G401.6 (cell line): ENCODE data around the gene CDH26.
"Not testable (repeated sequence)": the region's sequence is repeated elsewhere in the genome, so short reads cannot be mapped to it uniquely, and the experiment has no call there.

ENCODE experiments used
- FAIRE-seq: peaks from 2 replicates; lab custom pipeline; 2012; peaks lifted over from hg19 to GRCh38; lab: Jason Lieb, UNC

CDH26 gene

DNA sequence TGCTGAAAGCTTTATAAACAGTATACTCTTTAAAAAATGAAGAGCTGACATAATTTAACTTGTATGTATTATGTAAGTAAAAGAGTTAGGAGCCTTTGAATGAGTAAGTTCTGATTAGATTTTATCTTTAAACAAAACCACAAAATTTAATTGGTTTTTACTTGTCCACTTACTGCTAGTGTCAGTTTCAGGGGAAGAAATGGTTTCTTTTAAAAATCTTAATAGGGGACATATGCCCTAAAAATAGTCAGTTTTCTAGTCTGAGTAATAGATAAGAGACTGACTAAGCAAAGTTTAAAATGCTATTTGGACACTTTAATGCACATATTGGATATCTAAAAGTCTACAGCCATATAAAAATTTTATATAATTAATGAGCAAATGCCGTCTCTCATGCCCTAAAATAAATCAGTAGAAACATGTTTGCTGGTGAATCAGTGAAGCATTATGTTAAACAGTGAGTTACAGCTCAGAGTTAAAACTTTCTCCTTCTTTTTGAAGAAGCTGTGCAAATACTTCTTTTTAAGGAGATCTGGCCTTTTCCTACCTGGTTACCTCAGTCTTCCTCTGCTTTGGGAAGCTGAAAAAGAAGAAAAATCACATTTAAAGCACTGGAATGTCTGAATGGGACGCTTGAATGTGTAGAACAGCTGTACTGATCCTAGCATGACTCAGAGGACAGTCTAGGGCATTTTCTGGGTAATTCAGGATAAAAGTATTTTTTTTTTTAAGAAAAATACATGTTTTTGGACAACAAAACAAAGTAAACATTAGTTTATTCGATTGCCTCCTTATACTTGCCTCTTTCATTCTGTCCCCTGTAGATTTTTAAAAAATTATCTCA lies 55.3 kb downstream of the CDH26 start:
- no peak for FAIRE-seq

DNA sequence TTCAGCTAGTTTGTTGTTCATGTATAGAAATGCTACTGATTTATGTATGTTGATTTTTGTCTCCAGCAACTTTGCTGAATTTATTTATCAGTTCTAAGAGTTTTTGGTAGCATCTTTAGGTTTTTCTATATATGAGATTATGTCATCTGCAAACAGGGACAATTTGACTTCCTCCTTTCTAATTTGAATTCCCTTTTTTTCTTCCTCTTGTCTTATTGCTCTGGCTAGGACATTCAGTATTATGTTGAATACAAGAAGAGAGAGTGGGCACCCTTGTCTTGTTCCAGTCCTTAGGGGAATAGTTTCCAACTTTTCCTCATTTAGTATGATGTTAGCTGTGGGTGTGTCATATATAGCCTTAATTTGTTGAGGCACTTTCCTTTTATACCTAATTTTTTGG lies 58.2 kb downstream of the CDH26 start:
- FAIRE-seq, result no peak

DNA sequence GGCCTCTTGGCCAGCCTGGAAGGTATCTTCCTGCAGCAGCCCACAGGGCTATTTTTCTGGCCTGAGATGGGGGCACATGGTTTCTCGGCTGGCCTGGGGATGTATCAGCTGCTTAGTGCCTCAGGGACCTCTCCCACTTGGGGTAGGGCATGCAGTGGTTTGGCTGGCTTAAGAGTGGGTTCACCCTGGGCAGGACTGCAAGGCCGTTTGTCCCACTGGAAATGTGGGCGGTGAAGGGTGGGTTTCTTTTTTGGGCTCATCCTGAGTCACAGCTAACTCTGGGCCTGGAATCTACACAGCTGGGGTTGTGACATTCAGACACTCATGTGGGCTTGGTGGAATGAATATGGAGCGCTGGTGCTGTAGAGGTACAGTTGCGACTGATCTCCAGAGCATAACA lies 62.0 kb downstream of the CDH26 start:
- no peak for FAIRE-seq

DNA sequence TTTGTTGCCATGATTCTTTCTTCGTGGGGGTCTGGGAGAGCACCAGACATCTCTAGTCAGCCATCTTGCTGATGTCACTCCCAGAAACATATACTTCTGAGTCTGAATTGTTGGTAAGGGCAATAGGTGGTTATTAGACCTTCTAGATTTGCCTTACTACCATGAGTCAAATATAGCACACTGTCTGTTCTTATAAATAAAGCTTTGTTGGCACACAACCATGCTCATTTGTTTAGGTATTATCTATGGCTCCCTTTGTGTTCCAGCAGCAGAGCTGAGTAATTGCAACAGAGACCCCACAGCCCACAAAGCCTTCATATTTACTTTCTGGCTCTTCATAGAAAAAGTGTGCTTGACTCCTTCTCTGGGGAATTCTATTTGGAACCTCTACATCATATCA lies 62.9 kb downstream of the CDH26 start:
- FAIRE-seq, result no peak

DNA sequence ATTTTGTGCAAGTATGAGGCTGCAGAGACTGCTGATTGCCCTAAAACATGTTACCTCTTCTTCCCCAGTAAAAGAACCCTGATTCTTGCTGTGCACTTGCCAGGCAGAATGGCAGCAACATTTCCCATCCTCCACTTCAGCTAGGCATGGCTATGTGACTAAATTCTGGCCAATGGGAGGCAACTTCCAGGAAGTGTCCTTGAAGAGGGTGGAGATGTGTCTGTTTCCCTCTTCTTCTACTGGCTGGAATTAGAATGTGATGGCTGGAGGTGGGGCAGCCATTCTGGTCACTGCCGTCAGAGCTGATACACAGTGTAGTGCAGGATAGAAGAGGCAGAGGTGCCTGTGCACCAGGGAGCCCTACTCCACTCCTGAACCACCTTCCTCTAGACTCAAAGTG lies 64.6 kb downstream of the CDH26 start:
- FAIRE-seq, result no peak

DNA sequence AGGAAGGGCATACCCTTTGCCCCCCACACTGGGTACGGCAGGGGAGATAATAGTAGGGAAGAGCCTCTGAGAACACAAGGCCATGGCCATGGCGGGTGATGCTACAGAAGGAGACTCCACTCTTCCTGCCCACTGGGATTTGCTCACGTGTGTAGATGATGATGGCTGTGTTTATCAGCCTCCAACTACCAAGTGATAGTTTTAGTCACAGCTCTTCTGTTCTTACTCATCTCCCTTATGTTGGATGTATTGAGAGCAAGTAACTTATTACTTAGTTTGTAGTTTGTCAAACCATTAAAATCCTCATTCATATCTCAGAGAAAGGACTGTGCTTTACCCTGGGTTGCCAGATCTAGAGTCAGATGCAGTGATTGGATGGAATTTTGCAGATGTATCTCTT lies 66.0 kb downstream of the CDH26 start:
- FAIRE-seq, result no peak

DNA sequence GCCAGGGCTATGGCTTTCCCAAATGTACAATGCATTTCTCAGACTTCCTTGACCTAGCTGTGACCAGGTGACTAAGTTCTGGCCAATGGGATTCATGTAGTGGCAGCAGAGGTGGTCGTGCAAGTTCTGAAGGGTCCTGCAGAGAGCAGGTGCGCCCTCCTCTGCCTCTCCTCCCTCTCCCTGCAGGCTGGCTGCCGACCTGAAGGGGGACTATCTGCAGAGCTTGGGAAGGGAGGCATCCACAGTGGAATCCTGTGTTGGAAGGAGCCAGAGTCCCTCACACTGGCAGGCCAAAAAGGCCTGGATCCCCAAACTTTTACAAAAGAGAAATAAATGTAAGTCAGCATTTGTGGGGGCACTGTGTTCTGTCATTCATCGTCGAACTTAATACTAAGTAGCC lies 66.6 kb downstream of the CDH26 start:
- FAIRE-seq, result no peak

DNA sequence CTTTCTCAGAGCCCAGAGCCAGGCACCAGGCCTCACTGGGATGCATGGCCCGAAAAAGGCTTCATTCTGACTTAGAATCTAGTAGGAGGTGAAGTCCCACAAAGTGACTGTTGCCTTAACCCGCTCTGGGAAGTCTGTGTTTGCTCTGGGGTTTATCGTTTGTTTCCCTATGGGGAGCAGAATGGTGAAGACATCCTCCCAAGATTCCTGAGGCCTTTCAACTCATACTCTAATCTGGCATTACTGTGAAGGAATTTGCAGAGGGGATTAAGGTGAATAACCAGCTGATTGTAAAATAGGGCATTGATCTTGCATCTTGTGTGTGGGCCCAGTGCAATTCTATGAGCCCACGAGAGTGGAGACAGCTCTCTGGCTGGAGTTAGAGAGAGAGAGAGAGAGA lies 67.8 kb downstream of the CDH26 start:
- no peak for FAIRE-seq

DNA sequence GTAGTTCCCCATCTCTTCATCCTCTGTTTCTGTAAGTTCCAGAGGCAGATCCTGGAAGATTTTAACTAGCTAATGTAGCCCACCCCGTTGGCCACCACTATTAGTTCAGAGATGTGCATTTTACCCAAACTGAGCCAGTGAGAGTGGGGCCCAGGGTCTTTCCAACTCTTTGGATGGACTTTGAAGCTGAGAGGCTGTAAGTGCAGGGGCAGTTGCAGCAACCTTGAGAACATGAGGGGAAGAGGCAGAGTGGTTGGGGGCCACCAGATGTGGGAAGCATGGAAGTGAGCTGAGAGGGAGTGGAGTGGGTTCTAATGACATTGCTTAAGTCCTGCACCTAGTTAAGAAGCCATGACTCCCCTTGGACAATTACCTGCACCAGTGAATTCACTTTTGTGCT lies 72.2 kb downstream of the CDH26 start:
- FAIRE-seq, result no peak

DNA sequence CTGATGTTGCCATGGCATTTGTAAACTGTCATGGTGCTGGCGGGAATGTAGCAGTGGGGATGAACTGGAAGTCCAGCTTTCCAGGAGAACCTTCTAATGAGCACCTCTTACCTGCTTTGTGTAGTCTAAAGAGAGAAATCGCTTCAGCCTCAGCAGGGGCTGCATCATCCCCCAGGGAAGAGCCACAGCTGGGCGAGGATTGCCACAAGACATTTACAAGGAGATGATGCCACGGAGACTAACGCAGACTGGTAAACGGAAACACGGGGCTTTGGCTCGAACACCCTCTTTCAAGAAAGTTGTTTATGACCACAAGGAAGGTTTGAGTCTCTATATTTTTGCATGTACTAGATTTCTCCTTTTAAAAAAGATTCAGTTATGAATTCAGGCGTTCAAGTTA lies 72.9 kb downstream of the CDH26 start:
- FAIRE-seq, result no peak

DNA sequence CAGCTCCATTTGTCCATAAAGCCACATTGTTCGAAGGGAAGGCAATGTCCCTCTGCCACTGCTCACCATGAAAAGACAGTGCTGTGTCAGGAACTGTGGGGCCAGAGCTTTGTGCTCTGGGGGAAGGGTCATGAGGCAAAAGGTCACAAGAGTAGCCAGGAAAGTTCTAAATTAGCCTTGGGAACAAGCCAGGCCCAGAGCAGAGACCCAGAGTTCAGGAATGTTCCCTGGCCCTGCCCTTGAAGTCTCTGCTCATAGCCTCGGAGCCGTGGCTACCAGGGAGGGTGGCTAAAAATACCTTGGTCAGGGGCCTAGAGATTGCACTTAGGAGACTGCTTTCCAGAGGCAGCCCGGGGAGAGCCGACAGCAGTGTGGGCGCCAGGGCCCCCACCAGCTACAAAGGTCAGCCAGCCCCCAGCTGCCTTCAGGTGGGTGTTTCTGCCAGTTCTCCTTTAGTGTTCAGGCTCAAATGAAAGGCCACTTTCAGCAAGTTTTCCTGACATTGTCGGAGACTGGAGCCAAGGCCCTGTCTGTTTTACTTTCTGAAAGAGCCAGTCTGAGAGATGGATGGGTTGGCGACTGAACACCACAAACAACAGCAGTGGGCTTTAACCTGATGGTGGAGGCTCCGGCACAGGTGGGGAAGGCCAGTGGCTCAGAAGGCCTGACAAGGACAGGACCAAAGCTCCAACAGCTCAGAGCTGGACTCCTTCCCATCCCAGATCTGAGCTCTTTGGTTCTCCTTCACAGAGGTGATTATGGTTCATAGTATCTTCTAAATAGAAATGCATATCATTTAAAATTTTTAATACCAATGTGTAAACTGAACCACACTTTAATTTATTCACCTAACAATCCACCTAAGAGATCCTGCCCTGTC lies 76.2 kb downstream of the CDH26 start:
- no peak for FAIRE-seq

DNA sequence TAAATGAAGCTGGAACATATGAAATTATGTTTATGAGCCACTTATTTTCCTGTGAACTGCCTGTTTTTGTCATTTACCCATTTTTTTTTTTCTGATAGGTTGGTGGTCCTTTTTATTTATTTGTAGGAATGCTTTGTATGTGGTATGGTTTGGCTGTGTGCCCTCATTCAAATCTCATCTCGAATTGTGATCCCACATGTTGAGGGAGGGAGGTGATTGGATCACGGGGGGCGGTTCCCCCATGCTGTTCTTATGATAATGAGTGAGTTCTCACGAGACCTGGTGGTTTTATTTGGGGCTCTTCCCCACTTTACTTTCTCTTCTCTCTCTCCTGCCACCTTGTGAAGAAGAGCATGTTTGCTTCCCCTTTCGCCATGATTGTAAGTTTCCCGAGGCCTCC lies 77.3 kb downstream of the CDH26 start:
- no peak for FAIRE-seq

DNA sequence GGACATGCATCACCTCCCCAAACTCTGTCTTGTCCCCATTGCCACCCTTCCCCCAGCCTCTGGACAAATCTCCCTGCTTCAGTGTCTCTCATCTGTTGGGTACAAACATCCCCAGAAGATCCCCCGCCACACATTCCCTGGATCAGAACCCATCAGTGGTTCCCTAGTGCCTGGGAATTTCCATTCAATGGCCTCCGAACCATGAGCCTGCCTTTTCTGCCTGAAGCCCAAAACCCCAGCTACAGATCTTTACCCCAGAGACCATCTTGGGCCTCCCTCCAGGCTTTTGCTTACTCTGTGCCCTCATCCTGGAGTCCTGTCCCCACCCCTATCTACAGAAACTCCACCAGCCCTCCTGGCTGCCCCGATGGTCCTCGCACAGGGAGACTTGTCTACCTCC lies 78.1 kb downstream of the CDH26 start:
- no peak for FAIRE-seq

DNA sequence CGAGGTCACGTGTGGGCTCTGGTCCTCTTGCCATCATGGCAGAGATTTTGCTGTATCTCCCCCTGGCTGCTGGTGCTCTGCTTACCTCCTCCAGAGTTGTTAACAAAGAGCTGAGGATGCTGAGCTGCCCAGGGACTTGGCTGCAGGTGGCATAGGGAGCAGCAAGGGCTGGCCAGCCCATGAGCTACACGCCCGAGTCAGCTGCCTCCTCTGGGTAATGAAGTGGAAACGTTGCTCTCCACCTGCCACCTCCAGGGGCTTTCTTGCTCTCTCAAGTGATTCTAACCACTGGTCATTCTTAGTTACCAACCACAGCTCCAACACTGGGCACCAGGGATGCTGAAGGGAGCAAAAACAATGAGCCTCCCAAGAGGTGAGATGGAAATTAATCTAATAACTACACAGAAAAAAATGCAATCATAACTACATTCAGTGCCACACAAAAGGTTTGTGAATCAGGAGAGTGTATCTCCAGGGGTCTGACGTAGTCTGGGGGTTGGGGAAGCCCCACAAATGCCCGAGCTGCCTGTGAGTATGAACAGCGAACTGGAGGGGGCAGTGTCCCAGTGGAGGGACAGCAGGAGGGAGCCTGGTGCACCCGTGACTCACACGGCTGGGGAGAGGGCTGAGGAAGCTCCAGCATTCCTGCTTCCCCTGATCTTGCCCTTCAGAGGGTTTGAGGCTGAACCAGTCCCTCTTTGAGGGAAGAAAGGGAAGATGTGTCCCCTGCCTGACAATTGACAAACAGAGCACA lies 78.7 kb downstream of the CDH26 start:
- no peak for FAIRE-seq

DNA sequence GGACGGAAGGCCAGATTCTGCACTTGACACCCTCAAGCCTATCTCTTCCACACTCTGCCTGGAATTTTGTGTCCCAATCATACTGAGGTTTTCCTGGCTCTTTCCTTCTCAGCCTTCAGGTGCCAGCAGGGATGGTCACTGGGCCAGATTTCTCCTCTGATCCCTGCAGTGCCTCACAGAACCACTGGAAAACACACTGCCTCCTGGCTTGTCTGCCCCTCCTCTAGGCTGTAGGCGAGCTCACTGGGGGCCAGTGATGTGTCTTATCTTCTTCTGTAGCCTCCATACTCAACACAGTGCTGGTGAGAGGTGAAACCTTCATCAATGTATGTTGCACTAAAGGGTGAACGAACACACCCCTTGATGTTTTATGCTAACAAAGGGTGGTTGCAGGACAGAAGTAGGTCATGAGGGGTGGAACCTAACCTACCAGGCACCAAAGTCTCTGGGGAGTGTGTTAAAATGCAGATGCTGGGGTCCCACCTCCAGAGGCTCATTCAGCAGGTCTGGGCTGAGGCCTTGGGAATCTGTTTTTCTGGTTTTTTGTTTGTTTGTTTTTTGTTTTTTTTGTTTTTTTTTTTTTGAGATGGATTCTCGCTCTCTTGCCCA lies 80.3 kb downstream of the CDH26 start:
- FAIRE-seq, result no peak

DNA sequence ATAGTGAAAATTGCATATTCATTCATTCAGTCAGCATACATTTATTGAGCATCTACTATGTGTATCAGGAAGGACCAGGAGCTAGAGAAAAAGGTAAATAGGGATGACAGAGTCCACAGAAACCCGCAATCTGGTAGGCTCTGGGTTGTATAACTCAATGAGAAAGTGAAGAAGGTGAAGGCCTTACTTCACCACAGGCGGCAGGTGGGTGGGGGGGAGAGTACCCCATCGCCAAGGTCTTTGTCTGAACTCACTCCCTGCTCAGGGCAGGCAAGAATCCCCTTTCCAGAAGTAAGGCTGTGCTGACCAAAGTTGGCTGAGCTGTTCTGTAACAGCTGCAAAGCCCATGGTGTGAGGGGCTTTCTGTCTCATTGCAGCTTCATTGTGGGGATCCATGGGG lies 81.3 kb downstream of the CDH26 start:
- FAIRE-seq, result no peak

DNA sequence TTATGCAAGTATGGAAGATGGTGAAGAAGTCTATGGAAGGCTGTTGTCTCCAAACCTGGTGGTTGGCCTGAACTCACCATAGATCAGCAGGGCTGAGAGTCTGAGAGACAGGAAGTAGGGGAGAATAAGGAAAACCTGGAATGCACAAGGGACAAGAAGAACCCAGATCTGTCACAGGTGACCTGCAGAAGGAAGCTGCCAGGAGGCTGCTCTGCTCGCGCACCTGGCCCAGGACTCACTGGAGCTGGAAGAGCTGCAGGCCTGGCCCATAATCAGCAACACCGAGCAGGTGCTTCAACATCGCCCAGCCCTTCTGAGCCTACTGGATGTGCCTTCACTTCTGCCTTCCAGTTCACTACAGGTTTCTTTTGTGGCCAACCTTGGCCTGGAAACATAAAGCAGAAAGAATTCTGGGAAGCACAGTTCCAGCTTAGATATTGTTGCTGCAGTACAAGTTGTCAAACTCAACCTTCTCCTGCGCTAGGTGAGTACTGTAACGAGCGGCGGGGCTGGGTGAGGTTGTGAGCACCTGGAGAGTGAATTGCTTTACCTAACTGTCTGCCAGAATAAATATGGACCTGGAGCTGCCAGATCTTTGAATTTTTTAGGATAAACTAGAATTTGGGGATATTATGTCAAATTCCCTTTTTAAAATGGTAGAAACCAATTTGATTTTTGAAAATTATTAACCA lies 82.4 kb downstream of the CDH26 start:
- no peak for FAIRE-seq

DNA sequence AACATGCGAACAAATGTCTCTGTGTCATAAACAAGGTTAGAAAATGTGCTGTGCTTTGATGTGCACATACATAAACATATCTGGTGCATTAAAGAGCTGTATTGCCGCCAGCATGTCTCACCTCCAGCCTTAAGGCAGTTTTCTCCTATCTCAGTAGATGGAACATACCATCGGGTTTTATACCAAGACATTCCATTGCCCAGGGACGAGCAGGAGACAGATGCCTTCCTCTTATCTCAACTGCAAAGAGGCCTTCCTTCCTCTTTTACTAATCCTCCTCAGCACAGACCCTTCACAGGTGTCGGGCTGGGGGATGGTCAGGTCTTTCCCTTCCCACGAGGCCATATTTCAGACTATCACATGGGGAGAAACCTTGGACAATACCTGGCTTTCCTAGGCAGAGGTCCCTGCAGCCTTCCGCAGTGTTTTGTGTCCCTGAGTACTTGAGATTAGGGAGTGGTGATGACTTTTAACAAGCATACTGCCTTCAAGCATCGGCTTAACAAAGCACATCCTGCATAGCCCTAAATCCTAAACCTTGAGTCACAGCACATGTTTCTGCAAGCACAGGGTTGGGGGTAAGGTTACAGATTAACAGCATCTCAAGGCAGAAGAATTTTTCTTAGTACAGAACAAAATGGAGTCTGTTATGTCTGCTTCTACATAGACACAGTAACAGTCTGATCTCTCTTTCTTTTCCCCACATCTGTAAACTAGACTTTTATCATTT lies 83.4 kb downstream of the CDH26 start:
- FAIRE-seq, result not testable (repeated sequence)

DNA sequence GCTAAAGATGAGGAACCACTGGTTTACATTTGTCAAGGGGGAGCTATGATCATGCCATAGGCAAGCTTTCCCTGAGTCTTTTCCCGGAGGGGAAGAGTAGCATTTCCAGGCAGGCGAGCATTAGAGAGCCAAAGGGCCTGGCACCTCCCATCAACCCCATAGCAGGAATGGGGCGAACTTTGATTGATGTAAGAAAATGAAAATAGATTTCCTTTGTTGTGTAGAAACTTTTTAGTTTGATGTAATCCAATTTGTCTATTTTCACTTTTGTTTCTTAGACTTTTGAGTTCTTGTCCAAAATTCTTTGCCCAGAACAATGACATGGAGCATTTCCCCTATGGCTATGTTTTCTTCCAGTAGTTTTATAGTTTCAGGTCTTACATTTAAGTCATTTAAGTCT lies 85.2 kb downstream of the CDH26 start:
- FAIRE-seq, result no peak

DNA sequence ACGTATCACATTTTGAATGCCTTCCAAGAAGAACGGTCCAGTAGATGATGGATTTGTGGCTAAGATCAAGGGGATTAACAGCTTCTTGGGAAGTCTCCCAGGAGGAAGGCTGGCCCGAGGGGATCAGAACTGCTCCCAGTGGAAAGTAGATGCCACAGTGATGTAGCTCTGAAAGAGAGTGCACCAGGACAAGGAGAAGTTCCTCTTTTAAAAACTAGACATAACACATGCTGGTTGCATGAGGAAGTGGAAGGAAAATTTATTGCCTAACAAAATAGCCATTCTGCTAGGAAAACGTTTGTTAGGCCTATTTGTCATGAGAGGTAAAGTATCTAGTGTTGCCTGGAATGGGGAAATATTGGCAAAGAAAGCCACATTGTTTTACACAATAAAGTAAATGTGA lies 87.8 kb downstream of the CDH26 start:
- no peak for FAIRE-seq

DNA sequence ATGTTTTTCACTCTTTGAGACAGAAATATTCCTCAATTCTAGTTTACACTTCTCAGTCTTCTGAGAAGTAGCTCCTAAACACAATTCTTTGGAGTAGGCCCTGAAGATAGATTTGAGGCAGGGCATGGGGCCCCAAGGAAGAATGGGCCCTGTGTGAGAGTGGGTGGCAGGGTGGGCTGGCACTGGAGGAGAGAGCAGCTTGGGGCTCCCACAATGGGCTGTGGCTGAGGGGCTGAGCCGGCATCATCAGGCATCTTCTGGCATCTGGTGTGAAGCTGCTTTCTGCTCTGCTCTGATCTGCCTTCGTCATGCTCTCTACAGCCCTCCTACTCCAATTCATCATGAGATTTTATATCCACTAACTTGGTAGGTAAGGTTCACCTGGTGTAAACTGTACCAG lies 88.2 kb downstream of the CDH26 start:
- FAIRE-seq, result no peak
